NCI-H526 (cell line): ENCODE data around the gene A3GALT2.
"Not testable (repeated sequence)": the region's sequence is repeated elsewhere in the genome, so short reads cannot be mapped to it uniquely, and the experiment has no call there.

Experiments
- DNase-seq, 2 experiments: peaks; one replicate each; lab custom pipeline; 2025; lab: John Stamatoyannopoulos, UW

A3GALT2 gene

GRCh38 chr1:33314416-33314815, 6.5 kb downstream of the A3GALT2 start:
- DNase-seq, result peak; percentile 95

DNA sequence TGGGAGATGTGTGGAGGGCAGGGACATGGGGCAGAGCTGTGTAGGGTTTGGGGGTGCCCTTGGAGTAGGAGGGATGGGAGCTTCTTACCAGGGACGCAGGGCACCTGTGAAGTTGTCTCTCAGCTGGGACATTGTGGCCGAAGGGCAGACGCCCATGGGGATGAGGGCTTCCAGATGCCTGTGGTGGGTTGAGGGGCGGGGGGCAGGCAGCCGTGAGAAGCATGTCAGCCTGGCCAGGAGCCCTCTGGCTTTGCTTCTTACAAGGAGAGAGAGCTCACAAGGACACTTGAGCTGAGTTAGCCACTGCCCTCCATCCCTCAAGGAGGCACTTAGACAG, 8.5 kb downstream of the A3GALT2 start:
- DNase-seq, result no peak

DNA sequence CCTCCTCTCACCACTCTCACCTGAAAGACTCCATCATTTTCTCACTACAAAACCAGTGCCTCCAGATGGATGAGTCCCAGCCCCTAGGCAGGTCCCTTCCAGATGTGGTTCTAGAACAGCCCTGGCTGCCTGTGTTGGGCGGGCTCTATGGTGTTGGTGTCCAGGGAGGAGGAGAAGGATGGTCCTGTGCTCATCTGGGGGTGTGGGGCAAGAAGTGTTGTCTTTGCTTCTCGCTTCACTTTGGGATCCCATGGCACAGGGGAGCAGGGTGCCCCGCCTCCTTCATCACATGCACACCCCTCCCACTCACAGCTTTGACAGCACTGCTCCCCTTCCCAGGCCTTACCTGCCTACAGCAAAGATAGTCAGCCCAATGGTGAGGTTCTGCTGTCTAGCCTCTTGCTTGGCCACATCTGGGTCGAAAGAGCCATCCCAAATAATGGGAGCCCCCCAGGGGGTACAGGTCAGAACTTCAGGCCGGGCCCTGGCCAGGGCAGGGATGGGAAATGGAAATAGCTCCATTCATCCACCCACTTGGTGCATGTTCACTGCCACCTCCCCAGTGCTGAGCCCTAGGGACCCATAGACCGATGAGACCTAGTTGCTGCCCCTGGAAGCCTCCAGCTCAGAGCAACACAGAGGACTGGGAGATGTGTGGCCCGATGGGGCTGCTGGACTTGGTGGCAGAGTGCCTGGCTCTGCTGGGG, 9.0 kb downstream of the A3GALT2 start:
- DNase-seq, result no peak

GRCh38 chr1:33310702-33311101, 10.2 kb downstream of the A3GALT2 start:
- no peak for DNase-seq

- not testable (repeated sequence) for DNase-seq
These were observed 11.5 kb downstream of the A3GALT2 start for GRCh38 chr1:33309351-33309750.

DNA sequence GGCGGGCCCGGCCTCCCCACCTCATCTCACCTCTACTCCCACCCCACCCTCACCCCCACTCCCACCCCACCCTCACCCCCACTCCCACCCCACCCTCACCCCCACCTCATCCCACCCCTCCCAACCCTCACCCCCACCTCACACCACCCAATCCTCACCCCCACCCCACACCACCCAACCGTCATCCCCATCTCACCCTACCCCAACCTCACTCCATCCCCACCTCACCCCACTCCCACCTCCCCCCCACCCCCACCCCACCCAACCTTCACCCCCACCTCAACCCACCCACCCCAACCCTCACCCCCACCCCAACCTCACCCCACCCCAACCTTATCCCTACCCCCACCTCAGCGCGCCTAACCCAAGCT, 13.4 kb downstream of the A3GALT2 start:
- DNase-seq, result no peak

DNA sequence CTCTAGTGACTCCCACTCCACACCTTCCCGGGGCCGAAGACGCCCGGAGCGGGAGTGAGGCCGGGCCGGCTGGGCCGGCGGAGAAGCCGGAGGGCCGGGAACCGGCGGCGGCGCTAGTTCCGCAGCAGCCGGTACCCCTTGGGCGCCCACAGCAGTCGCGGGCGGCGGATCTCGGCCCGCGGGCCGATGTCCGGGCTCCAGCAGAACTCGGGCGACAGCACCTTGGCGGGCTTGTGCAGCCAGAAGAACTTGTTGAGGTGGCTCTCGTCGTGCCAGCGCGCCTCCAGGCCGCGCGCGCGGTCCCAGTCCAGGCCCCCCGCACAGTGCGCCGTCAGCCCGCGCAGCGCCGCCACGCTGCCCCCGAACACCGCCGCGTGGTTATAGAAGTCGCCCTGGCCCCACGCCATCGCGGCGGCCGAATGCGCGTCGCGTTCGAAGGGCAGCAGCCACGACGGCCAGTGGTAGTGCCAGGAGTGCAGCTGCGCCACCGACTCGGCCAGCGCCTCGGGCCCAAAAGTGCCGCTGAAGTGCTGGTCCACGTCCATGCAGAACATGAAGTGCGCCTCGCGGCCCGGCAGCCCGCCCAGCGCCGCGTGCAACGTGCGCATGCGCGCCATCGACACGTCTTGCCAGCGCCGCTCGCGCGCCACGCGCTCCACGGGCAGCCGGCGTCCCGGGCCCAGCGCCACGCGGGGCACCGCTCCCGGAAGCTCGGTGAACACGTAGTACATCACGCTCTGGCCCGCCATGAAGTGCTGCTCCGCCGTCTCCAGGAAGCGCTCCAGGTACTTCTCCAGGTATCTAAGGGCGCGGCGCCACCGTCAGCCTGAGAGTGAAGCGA, 14.0 kb downstream of the A3GALT2 start:
- no peak for DNase-seq

DNA sequence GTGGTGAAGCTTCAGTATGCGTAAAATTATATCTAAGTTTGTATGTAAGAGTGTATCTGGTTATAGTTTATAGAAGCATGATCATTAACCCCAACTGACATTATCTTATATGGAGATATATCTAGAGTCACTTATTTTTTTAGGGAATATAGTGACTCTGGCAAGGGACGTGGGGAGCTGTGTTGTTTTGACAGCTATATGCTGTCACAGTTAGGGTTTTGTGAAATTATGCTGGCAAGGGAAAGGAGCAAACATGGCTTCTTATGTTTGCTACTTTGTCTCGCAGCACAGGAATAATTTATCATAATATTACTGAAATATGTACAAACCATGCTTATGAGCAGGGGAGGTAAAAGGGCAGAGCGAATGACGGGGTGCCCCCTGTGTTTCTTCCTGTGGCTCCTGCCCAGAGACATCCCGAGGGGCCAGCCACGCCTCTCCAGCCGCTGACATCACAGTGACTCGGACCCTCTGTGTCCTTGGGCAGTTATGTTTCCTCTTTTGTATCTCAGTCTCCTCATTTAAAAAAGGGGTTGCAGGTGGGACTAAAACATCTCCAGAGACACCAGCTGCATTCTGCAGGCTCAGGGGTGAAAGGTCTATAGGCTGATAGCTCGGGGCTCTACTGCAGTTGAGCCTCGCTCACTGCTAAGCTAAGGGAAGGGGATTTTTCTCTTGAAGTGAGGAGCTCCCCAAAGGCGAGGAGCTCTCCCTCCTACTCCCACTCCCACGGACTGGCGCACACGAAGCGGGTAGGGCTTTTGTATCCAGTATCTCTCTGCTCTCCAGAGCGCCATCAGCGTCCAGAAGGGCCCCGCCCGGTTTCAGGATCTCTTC, 14.9 kb downstream of the A3GALT2 start:
- DNase-seq, result no peak

DNA sequence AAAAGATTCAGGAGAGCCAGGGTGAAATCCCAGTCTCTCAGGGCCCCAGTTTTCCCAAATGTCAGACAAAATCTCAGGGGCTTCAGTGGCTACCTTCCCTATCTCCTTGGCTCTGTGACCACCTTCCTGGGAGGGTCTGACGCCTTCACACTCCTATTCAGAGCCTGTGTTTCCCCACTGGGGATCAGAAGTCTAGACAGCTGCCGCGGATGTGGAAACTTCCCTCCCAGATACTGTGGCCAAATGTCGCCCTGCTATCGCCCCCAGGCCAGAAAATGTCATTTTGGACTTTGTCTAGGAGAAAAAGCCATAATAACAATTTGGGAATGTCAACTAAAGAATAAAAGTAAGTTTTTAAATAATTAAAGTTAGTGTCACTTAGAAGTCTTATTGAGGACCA, 15.9 kb downstream of the A3GALT2 start:
- no peak for DNase-seq

DNA sequence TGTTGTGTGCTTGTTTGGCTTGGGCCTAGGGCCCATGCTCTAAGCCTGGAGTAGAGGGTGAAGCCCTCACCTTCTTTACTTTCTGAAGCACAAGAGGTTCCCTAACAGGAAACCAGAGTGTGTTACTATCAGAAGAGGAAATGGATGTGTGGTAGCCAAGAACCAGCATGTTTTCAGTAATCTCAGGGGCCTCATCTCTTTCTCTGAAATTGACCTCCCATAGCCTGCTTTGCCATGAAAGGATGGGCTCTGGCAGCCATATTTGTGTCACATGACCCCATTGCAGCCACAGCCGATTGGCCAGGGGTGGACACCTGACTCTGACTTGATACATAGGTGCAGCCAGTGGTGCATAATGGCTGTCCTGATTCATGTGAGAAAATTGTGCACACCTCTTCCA, 18.6 kb downstream of the A3GALT2 start:
- no peak for DNase-seq

GRCh38 chr1:33301273-33301984, 19.5 kb downstream of the A3GALT2 start:
- DNase-seq, result no peak

GRCh38 chr1:33300673-33301072, 20.2 kb downstream of the A3GALT2 start:
- DNase-seq, result no peak

DNA sequence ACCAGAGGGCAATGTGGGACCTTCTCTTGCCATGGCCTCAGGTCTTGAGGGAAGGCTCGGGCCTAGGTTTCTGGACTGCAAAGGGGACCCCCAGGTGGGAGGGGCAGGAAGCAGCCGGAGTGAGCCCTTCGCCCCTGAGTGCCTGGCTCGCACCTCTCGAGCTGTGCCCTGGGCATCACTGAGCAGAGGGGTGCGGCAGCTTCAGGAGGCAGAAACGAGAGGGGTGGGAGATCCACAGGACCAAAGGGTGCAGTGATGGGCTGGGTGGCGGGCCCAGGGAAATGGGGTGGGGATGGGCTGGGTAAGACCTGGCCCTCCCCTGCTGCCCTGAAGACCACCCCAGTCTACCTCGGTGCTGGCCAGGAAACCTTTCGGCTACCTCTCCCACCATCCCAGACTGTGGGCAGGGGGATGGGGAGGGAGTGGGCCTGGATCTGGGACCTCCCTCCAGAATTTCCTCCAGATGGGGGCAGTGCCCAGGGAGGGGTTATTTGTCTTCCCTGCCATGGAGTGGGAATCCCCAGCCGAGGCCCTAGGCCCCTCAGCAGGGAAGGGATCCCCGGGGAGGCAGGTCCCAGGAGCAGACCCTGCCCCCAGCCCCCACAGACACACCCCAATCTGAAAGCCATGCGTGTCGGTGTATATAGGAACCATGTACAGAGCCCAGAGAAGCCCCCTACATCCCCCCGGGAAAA, 21.3 kb downstream of the A3GALT2 start:
- DNase-seq, result no peak

DNA sequence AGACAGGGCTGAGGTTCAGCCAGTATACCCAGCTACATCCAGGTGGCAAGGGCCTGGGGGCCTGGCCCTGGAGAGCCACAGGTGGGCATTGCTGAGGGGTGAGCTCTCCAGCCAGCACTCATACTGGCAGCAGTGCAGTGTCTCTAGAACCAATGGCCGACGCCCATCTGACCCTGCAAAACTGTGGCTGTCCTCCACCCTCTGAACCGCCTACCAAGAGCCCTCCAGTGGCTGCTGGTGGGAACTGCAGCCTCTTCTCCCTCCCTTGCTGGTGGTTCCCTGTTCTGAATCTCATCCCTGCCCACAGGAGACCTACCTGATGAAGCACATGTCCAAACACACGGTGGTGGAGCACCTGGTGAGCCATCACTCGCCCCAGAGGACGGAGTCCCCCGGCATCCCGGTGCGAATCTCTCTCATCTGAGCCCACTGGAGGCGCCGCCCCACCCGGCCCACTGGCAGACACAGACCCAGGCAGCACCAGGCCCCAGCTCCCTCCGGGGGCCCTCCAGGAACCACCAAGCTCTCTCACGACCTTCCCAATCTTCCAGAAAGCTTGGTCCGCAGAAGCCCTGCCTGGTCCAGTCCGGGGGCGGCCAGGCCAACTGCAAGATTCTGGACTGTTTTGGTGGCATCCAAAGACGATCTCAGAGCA, 22.1 kb downstream of the A3GALT2 start:
- peak; percentile 28 to 67 for DNase-seq

GRCh38 chr1:33297911-33298622, 22.8 kb downstream of the A3GALT2 start:
- no peak for DNase-seq

GRCh38 chr1:33296824-33297223, 24.1 kb downstream of the A3GALT2 start:
- DNase-seq, result no peak

GRCh38 chr1:33296082-33296458, 24.8 kb downstream of the A3GALT2 start:
- no peak for DNase-seq

DNA sequence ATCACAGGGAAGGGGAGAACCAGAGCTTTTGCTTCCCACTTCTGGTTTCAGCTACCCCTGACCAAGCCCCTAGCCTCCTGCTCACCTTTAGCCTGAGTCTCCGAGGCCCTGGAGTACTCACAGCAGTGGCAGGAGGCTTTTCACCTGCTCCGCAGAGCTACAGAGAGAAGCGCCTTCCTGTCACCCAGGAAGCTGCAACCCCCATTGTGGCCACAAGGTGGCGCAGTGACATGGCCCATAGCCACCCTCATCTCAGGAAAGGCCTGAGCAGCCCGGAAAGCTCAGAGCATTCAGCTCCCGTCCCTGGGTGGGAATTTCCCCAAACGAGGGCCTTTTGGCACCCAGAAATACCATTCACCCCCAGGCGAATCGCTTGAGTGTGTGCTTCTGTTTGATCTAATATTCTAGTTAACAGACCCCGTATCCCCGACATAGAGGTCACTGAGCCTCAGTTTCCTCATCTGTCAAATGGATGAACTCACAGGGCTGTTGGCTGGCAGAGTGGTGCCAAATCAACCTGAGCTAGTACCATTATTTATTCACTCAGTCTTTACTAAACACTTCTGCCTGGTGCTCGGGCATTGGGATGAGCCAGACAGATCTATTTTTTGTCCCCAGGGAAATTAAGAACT, 25.3 kb downstream of the A3GALT2 start:
- DNase-seq, result peak; percentile 46 to 90

- DNase-seq, result peak in 1 of 2 experiments; percentile 20
These were observed 25.9 kb downstream of the A3GALT2 start for GRCh38 chr1:33295023-33295422.
